GM12874 (cell line): ENCODE measurements around the gene FBXL13.

ENCODE experiments used
- TF ChIP-seq, protein P1 (sequence below): IDR thresholded peaks from 2 replicates; pipeline ENCODE4 v1.5.1; 2011; ENCODE audit warnings: low read depth, mild to moderate bottlenecking, control low read depth, low read length, moderate library complexity; ENCODE audit not compliant: insufficient read depth

Gene FBXL13

DNA sequence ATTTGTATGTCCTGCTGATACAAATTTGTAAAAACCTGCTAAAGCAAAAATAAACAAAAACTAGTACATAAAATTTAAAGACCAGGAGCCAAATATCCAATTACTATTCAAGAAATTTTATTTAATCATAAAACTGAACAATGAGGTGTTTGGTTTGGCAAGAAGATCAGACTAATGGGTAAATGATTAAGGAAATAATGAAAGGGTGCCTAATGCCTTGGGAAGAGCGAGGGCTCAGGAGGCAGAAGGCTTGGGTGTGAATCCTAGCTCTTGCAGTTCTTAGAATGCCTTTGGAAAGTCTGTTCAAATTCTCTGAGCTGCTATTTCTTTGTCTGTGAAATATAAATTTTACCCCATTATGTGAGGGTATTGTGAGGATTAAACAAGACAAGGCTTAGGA, 41.9 kb upstream of the FBXL13 start:
- TF ChIP-seq, protein P1, sequence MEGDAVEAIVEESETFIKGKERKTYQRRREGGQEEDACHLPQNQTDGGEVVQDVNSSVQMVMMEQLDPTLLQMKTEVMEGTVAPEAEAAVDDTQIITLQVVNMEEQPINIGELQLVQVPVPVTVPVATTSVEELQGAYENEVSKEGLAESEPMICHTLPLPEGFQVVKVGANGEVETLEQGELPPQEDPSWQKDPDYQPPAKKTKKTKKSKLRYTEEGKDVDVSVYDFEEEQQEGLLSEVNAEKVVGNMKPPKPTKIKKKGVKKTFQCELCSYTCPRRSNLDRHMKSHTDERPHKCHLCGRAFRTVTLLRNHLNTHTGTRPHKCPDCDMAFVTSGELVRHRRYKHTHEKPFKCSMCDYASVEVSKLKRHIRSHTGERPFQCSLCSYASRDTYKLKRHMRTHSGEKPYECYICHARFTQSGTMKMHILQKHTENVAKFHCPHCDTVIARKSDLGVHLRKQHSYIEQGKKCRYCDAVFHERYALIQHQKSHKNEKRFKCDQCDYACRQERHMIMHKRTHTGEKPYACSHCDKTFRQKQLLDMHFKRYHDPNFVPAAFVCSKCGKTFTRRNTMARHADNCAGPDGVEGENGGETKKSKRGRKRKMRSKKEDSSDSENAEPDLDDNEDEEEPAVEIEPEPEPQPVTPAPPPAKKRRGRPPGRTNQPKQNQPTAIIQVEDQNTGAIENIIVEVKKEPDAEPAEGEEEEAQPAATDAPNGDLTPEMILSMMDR: no peak

DNA sequence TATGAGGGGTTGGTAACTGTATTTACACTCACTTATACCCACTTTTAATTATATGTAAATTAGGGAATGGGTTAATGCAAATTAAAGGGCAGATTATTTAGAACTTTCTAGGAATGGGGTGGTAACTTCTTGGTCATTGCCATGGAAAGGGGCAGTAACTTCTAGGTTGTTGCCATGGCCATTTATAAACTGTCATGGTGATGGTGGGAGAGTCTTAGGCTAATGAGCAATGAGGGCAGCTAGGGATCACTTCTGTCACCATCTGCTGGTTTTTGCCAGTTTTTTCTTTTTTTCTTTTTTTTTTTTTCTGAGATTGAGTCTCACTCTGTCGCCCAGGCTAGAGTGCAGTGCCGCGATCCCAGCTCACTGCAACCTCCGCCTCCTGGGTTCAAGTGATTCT, 41.2 kb upstream of the FBXL13 start:
- TF ChIP-seq, protein P1: no peak

DNA sequence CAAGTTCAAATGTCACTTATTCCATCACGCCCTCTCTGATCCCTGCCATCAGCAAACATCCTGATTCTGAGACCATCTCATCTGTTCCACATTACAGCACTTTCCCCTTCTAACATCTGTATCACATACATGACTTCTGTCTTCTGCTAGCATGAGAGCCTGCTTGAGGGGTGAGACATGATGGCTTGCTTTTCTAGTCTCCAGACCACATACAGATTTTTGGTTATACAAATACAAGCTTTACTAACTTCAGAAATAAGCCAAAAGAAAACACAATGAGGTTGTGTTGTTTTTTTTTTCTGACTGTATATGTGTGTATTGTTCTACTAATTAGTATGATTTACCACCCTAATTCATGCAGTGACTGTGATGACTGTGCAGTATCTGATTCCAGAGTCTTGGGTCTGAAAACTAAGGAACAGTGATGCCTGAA, 40.0 kb upstream of the FBXL13 start:
- TF ChIP-seq, protein P1: no peak

DNA sequence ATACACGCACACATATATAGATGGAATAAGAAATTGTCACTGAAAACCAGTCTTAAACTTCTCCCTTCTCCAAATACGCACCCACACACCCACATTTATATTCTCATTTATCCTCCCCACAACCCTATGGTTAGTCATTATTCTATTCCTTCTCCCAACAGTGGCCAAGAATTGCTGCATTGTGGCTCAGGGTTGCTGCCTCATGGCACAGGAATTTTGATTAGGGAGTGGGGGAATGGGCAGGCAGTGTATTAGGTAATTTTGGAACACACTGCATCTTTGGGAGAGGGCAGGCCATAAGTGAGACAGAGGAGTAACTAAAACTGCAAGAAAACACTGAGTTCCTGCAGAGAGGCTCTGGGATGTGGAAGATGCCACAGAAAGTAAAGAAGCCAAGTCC, 38.6 kb upstream of the FBXL13 start:
- TF ChIP-seq, protein P1: no peak

DNA sequence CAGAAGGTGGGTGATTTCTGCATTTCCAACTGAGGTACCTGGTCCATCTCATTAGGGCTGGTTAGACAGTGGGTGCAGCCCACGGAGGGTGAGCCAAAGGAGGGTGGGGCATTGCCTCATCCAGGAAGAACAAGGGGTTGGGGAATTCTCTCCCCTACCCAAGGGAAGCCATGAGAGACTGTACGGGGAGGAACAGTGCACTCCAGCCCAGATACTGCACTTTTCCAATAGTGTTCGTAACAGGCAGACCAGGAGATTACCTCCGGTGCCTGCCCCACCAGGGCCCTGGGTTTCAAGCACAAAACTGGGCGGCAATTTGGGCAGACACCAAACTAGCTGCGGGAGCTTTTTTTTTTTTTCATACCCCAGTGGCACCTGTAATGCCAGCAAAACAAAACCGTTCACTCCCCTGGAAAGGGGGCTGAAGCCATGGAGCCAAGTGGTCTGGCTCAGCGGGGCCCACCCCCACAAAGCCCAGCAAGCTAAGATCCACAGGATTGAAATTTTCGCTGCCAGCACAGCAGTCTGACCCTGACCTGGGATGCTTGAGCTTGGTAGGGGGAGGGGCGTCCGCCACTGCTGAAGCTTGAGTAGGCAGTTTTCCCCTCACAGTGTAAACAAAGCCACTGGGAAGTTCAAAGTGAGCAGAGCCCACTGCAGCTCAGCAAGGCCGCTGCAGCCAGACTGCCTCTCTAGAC, 31.6 kb upstream of the FBXL13 start:
- TF ChIP-seq, protein P1: no peak

DNA sequence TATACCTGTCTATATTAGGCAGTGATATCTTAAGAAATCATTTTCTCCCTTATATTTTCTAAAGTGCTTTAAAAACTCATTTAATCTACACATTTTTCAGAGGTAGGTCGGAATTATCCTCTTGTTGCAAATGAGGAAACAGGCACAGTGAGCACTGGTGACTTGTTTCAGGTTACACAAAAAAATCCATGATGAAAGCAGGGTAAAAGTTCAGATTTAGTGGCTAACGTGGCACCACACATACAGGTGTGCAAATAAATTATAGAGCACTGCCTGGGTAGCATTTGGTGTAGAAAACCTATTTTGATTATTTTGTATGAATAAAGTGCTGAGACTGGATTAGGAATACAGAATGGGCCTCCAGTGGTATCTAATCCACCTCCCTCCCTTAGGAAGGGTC, 26.9 kb upstream of the FBXL13 start:
- TF ChIP-seq, protein P1: no peak

DNA sequence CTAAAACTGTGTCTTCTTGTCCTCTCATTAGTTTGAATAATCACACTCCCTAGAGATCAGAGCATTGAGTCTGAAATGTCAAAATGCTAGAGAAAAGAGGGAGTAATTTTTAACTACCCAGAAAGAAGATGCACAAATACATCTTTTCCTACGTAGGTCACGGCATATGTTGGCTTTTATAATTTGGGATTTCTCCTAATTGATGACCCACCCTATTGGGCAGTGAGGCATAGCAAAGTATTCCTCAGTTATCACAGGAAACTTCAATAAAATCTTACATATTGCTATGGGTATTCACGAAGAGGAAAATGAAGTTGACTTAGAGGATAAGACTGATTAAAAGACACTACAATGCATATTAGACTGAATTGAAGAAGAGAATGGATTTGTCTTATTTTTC, 25.8 kb upstream of the FBXL13 start:
- TF ChIP-seq, protein P1: no peak

DNA sequence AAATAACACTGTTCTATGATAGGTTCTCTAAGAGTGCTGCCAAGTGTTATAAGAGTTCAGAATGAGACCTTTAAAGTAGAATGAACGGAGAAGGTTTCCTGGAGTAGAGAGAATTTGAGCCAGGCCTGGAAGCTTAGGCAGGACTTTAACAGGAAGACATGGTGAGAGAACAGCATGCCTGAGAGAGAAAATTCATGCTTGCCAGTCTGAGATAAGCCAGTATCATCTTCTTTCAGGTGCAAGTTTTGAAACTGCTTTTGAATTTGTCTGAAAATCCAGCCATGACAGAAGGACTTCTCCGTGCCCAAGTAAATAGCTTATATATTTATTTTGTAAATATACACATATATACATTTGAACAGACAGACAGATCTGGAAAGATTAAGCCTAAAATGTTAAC, 22.4 kb upstream of the FBXL13 start:
- TF ChIP-seq, protein P1: no peak
